NCI-H2107 treated with DMSO at 0.1 percent for 48 hours (cell line): Measurements from ENCODE around the gene KLF13.
A peak's percentile ranks its signal among the peaks of the same experiment; 100 is the strongest.

Experiments used
- DNase-seq: peaks from one replicate; lab custom pipeline; 2025; ENCODE audit not compliant: unreplicated experiment; lab: John Stamatoyannopoulos, UW

KLF13 gene

DNA sequence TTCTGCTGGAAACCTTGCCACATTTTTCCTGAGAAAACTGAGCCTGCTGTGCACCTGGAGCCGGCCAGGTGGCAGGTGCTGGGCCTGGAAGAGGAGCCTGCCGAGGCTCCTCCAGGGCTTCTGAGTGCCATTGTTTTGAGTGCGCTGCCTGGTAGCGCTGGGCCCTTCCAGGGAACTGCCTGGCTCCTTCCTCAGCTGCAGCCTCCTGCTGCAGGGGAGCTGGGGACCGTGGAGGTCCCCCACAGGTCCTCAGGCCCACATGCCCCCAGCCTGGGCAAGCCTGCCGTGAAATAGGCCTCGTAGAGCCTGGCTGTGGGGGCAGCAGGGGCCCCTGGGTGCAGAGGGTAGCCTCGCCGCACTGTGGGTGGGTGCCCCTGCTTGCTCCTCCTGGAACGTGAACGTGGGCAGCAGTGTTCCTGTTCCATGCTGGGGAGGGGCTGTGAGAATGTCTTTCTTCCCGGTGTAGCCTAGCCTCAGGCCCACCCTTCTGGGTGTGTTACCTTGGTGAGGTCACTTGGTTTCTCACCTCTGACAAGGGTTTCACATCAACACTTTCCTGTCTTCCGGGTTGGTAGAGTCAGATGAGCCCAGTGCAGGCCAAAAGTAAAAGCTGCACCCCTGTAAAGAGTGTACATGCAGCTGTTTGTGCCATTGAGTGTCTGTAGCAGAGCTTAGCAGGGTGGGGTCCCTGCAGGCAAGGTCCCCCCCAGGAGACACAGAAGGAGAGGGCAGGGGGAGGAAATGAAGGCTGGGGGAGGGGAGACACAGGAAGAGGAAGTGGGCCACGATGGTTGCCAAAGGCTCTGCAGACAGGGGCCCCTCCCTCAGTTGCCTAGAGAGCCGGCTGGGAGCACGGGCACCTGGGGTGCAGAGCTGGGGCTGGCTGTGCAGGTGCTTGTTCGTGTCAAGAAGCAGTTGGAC lies 34.5 kb downstream of the KLF13 start:
- peak; percentile 72 for DNase-seq

DNA sequence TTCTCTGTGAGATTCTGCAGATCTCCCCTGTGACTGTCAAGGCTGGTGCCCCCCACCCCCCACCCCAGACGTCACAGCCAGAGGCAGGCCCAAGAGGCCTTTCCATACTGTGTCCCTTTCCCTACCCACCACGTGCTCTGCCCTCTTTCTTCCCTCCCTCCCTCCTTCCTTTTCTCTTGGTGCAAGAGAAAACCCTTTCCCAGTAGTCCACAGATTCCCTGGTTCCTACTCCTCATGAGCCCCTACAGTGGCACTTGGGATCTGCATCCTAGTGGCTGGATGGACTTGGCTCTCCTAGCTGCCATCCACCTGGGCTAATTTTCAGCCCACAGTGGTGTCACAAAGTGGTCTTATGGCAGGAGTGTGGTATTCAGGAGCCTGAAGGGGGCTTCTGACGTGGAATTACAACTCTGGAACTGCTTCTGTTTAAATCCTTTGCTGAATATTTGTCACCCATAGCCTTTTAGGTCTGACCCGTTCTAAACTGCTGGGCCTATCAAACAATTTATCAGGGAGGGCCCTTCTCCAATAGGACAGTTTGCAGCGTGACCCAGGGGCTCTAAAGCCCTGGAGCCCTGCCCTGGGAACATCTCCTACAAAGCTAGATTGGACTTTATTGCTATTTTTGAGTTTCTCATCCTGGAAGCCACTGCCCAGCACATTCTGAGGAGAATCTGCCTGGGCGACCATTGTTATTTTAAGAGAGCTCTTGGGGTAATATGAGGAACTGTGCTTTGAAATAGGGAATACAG lies 35.3 kb downstream of the KLF13 start:
- DNase-seq = peak; percentile 39

DNA sequence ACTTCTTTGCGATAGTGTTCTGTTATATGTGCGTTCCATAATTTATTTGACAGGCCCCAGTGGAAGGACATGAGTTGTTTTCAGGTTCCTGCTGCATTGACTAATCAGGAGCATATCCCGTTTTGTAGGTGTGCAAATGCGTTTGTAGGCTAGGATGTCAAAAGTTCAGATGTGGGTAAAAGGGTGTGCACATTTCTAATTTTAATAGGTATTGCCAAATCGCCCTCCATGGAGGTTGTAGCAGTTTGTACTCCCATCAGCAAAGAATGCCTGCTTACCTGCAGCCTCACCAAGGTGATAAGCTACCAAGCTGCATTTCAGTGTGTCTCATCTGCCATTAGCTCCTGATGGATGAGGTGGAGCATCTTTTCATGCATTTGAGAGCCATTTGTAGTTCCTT lies 36.3 kb downstream of the KLF13 start:
- no peak for DNase-seq

DNA sequence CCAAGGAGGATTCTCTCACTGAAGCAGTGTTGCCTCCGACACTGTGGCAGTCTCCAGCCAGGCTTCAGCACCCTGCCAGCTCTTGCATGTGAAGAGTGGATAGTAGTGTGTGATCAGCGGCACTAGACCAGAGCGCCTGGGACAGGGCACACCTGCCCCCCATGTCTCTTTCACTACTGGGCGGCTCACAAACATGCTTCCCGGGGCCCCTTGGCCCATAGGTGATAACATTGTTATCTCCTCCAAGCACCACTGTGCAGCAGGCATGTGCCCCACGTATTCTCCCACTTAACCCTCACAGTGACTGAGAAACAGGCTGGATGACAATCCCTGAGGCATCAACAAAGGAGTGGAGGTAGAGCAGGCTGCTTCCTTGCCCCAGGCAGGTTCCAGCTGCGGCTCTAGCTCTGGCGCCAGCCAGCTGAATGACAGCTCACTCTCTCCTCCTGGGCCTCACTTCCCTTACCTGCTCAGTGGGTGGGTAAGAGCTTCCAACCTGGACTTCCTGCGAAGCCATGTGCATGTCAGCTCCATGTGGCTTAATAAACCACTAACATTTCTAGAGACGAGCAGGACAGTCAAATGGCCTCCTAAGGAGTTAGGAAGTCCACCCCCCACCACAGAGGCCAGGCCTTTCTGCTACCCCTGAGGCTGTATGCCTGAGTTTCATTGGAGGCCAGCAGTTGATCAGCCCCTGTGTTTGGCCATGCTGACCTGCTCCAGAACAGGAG lies 37.8 kb downstream of the KLF13 start:
- DNase-seq = peak; percentile 13

GRCh38 chr15:31365032-31365654 lies 38.5 kb downstream of the KLF13 start:
- no peak for DNase-seq

DNA sequence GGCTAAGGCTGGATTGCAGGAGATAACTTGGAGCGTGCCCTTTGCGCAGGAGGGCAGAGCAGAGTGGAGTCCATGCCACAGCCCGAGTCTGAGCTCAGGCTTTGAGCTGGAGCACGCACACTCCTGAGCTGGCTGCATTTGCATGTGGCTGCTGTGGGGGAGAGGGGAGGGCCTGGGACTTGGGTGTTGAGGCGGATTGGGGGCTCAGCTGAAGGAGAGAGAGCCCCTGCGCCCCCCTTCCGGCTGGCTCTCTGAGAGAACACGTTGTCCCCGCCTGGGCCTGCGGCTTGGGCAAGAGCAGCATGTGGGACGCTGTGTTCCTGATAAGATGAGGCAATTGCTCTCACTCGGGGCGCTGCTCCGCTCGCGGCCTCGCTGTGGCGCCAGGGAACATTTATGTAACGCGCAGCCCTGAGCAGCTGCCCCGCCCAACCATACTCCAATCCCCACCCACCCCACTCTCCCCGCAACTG lies 39.1 kb downstream of the KLF13 start:
- peak; percentile 28 for DNase-seq

GRCh38 chr15:31366169-31366734 lies 39.6 kb downstream of the KLF13 start:
- no peak for DNase-seq

GRCh38 chr15:31367021-31367729 lies 40.5 kb downstream of the KLF13 start:
- no peak for DNase-seq

DNA sequence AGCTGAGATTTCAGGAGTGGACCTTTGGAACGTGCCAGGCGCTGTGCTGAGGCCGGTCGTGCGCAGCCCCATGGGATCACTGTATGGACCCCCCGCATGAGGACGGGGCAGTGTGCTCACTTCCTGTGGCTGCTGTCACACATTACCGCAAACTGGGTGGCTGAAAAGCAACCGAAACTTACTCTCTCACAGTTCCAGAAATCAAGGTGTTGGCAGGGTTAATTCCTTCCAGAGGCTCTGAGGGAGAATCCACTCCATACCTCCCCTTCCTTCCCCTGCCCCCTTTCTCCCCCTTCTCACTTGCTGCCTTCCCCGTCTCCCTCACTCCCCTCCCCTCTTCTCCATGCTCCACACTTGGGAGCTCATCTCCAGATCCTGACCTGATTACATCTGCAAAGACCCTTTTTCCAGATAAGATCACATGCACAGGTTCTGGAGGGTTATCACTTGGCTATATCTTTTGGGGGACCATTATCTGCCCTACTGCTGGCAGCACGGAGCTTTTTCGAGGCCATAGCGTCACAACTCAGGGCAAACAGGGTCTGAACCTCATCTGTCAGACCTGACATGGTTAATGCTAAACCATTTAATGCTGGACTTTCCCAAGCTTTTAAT lies 41.2 kb downstream of the KLF13 start:
- no peak for DNase-seq

GRCh38 chr15:31369727-31370126 lies 43.1 kb downstream of the KLF13 start:
- DNase-seq = no peak

- no peak for DNase-seq
These were observed 45.0 kb downstream of the KLF13 start for GRCh38 chr15:31371520-31372240.

DNA sequence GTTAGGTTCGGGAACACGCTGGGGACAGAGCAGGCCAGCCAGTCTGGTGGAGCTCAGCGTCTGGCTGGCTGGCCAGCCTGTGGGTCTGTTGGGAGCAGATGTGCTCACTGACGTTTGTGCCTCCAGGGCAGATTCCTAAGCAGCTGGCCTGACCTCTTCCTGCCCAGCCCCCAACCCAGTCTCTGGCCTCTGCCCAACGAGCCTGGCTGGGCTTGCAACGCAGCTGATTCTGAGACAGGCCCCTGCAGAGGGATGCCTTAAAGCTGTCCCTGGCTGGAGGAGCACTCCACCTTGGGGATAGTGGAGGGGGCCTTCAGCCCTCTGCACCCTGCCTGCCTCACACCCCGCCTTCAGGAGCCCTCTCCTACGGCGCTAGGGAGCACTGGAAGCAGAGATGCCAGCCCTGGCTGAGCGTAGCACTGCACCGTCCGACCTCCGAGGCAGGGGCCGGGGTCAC lies 46.0 kb downstream of the KLF13 start:
- no peak for DNase-seq

GRCh38 chr15:31373096-31373865 lies 46.6 kb downstream of the KLF13 start:
- no peak for DNase-seq

DNA sequence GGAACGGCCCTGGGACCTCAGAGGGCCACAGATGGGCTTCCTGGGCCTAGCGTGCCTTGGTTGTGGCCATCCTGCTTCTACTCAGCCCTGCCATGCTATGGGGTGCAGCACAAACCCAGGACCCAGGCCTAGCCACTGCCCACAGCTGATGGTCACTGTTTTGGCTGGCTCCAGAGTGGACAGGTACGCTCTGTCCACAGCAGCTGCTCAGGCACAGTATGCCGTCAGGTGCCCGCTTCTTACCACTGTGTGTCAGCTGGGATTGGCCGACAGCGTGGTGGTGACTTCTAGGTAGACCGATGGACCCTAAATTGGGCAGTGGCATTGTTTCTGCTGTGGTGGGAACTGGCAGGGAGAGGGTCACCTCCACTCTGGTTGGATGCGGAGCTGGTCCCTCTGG lies 47.3 kb downstream of the KLF13 start:
- no peak for DNase-seq

- DNase-seq = no peak
These were observed 47.9 kb downstream of the KLF13 start for GRCh38 chr15:31374489-31374888.

DNA sequence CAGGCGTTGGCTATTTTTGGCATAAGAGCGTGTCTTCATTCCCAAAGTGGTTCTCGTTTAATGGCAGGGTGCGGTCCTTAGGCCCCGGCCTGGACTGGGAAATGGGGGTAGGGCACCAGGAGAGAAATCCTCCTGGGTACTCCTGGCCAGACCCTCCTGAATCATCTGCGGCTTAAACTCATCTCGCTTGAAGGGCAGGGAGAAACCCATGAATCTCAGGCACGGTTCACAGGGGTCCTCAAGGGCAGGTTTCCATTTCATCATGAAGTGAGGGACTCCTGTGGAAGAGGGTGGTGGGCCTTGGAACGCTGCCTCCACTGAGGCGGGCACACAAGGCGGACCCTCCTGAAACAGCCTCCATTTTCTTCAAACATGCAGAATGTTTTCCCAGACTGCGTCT lies 48.4 kb downstream of the KLF13 start:
- DNase-seq = no peak

DNA sequence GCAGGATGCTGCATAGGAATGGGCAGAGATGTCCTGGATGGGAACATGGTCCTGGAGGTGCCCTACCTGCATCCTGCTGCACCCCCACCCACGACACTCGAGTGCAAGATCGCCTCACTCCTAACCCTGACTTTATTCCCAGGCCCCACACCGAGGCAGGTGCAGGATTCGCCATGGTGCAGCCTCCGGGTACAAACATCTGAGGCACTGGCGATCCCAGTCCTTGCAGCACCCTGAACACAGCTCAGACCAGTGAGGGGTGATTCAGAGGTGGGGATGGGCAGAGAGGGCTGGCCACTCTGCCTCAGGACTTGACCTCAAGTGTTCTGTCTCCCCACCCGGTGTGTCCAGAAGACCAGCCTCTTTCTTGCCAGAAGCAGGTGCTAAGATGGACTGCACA lies 49.1 kb downstream of the KLF13 start:
- DNase-seq = no peak

DNA sequence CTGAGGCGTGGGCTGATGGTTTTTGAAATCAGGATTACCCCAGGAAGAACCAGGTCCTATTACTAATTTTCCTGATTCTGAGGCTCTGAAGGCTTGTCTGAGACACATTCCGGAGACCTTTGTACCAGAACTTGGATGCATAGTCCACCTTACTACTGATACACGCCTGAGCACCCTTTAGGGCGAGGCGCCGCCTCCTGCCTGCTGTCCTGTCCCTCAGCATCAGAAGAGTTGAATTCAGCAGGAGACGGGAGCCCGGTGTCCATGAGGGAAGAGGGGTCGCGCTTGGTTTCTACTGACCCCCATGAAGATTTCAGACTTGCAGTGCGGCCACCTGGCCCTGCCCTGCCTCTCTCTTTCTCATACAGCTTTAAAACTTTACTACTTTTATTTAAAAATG lies 49.9 kb downstream of the KLF13 start:
- DNase-seq = no peak
